ENCODE data around the gene GARNL3.

GRCh38 chr9:127384016-127384730 is 119.6 kb downstream of the GARNL3 start:
- no peak for TF ChIP-seq POLR2A (IDR thresholded peaks at IDR 0.05)
- TF ChIP-seq, protein P1, sequence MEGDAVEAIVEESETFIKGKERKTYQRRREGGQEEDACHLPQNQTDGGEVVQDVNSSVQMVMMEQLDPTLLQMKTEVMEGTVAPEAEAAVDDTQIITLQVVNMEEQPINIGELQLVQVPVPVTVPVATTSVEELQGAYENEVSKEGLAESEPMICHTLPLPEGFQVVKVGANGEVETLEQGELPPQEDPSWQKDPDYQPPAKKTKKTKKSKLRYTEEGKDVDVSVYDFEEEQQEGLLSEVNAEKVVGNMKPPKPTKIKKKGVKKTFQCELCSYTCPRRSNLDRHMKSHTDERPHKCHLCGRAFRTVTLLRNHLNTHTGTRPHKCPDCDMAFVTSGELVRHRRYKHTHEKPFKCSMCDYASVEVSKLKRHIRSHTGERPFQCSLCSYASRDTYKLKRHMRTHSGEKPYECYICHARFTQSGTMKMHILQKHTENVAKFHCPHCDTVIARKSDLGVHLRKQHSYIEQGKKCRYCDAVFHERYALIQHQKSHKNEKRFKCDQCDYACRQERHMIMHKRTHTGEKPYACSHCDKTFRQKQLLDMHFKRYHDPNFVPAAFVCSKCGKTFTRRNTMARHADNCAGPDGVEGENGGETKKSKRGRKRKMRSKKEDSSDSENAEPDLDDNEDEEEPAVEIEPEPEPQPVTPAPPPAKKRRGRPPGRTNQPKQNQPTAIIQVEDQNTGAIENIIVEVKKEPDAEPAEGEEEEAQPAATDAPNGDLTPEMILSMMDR (IDR thresholded peaks at IDR 0.05) = no peak
